Measurements from ENCODE around the gene RRP9.
"Not testable (repeated sequence)": the region's sequence is repeated elsewhere in the genome, so short reads cannot be mapped to it uniquely, and the experiment has no call there.

RRP9 gene

DNA sequence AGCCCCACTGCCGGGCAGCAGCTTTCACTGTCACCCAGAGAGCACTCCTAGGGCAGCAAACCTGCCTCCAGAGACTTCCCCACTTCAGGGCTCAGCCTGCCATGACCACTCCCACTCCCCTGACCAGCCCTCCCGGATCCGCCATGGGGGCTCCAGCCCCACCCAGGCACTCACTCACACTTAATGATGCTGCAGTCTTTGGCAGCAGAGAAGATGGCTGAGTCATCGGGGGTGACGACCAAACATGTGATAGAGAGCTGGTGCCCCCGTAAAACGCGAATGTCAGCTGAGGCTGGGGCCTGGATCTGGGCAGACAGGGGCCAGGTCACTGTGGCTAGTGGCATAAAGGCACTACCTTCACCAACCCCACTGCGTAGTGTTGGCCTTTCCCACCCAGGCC, 4.7 kb downstream of the RRP9 start:
- no peak for DNase-seq

DNA sequence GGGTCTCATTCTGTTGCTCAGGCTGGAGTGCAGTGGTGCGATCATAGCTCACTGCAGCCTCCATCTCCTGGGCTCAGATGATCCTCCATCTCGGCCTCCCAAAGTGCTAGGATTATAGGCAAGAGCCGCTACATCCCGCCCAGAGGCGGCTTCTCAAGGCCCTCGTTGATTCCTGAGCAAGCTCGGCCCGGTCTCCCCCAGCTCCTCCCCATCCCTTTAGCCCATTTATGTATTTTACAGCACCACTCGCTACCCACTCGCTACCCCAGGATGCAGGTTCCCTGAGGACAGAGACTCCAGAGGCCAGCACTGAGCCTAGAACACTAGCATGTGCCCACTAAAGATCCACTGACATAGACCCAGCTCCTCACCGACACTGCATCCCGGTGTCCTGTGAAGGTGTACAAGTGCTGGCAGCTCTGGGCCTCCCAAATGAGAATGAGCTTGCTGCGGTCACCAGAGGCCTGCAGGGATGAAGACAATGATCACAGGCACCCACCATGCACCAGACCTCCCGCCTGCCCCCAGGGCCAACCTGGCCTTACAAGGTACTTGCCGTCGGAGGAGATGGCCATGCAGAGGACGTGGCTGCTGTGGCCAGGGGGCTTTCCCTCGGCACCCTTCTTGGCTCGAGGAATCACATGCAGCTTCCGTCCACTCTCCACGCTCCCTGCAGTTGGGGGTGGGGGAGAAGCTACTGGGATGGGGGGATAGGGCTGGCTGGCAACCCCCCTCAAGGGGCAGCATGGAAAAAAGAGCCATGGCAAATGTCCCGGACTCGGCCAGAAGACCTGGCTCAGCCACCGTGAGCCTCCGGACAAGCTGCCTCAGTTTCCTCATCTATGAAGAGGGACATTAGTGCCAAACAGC, 5.6 kb downstream of the RRP9 start:
- DNase-seq = no peak

- no peak for DNase-seq
Measured at GRCh38 chr3:51934991-51935885, 6.5 kb downstream of the RRP9 start.

- DNase-seq = no peak
Measured at GRCh38 chr3:51934139-51934850, 7.4 kb downstream of the RRP9 start.

DNA sequence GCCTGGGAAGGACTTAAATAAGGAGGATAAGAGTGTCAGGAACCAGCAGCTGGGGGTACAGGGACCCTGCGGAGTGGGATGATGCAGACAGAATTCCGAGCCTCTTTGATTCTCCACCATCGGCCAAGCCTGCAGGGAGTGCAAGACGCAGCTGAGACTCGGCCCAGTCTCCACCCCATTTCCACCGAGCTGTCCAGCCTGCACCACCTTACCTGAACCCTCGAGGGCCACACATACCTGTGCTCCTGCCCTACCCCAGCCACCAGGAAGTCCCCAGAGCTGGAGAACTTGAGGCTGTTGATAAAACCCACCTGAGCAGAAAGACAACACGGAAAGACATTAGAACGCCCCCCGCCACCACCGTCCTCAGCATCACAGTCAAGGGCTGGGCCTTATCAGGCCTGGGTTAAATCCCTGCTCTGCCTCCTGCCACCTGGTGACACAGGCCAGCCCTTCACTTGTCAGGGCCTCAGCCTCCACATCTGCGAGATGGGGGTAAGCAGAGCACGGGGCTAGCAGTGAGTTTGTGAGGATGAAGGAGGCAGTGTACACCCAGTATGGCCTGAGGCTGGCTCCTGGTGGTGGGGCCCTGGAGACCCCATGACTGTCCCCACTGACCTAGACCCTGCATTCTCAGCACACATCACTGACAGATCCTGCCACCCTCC, 8.1 kb downstream of the RRP9 start:
- no peak for DNase-seq

GRCh38 chr3:51932471-51933370, 9.0 kb downstream of the RRP9 start:
- DNase-seq = no peak

- no peak for DNase-seq
Measured at GRCh38 chr3:51931756-51932155, 9.9 kb downstream of the RRP9 start.

- DNase-seq = no peak
Measured at GRCh38 chr3:51930439-51930838, 11.3 kb downstream of the RRP9 start.

DNA sequence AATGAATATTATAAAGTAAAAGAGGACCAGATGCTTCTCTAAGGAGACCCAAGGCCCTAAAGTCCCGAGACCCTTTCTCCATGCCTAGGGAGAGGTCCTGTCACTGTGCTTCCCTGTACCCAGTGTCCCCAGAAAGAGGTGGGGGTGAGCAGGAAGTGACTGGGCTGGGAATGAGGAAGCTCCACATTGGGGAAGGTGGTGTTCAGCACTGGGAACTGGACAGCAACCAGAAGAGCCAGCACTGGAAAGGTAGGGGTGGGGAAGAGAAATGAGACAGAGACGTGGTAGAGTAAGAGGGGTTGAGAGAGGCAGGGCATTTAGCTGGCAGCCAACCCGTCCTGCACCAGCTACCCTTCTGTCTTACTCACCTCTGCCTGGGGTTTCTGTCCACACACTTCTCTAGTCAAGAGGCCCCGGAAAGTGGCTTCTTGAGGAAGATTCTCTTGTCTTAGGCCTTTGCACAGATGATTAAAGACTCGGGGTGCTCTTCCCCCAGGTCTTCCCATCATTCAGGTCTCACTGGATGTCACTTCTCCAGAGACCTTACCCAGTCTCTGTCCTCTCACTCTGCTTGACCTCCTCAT, 12.2 kb downstream of the RRP9 start:
- no peak for DNase-seq

- DNase-seq = not testable (repeated sequence)
Measured at GRCh38 chr3:51928981-51929380, 12.7 kb downstream of the RRP9 start.

GRCh38 chr3:51928438-51928837, 13.3 kb downstream of the RRP9 start:
- no peak for DNase-seq

DNA sequence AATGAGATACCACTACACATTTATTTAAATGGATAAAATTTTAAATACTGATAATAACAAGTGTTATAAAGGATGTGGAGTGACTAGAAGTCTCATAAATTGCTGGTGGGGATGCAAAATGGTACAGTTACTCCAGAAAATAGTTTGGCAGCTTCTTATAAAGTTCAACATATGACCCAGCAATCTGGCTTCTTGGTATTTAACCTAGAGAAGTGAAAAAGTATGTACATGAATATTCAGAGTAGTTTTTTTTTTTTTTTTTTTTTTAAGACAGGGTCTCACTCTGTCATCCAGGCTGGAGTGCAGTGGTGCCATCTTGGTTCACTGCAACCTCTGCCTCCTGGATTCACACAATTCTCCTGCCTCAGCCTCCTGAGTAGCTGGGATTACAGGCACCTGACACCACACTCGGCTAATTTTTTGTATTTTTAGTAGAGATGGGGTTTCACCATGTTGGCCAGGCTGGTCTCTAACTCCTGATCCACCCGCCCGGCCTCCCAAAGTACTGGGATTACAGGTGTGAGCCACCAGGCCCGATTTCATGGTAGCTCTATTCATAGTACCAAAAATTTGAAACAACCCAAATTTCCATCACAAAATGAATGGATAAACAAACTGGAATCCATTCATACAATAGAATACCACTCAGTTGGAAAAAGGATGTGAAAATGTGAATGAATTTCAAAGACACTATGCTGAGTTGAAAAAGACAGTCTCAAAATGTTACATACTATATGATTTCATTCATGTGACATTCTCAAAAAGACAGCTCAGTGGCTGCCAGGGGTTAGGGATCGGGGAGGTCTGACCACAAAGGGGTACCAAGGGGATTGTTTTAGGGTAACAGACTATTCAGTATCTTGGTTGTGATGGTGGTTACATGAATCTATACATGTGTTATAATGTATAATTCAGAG, 14.4 kb downstream of the RRP9 start:
- DNase-seq = no peak

DNA sequence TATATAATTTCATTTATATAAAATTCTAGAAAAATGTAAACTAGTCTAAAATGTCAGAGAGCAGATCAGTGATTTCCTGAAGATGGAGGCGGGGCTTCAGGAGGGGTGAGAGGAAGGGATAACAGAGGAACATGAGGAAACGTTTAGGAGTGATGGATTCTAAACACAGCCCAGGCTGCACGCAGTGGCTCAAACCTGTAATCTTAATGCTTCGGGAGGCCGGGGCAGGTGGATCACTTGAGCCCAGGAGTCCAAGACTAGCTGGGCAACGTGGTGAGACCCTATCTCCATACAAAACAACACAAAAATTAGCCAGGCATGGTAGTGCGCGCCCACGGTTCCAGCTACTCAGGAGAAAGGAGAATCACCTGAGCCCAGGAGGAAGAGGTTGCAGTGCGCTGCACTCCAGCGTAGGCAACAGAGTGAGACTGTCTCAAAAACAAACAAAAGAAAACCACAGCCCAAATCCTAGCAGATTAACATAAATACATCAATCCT, 20.6 kb downstream of the RRP9 start:
- no peak for DNase-seq

GRCh38 chr3:51916418-51916817, 25.3 kb downstream of the RRP9 start:
- DNase-seq = no peak

GRCh38 chr3:51908026-51908425, 33.7 kb downstream of the RRP9 start:
- DNase-seq = no peak

DNA sequence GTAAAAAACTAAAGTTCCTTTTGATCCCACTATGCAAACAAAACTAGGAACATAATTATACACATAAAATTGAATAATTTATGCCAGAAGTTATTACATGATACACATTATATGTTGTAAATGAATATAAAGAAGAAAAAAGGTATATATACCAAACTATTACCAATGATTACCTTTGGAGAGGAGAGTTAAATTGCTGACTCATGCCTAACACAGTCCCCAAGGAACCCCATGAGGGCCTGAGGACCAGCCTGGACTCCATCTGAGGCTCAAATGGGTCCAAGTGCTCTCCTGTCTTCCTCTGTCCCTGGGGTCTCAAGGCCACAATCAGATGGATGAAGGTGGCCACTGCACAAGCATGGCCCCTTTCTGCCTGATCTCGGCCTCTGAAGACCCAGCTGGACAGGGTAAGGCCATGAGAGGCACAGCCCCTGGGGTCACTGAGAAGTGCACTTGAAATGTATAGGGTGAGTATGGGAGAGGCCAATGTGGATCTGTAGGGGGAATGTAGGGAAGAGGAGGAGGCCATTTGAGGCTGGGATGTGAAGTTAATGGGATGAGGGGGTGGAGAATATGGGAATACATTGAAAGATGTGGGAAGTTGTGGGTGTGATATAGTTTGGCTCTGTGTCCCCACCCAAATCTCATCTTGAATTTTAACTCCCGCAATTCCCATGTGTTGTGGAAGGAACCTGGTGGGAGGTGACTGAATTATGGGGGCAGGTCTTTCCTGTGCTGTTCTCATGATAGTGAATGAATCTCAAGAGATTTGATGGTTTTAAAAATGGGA, 37.5 kb downstream of the RRP9 start:
- no peak for DNase-seq

DNA sequence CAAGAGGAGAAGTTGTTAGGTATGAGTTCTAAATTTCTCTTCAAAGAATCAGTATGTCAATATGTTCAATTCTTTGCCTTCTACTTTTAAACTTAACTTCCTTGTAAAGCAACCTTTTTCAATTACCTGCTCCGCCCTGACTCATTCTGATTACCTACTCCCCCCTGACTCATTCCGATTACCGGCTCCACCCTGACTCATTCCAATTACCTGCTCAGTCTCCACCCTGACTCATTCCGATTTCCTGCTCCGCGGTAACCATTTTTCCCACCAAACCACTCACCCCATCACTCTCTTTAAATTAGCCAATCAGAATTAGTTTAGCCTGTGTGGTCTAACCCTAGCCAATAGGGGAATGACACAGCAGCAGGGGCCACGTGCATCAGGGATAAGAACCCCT, 39.3 kb downstream of the RRP9 start:
- DNase-seq = not testable (repeated sequence)

GRCh38 chr3:51900043-51900442, 41.7 kb downstream of the RRP9 start:
- not testable (repeated sequence) for DNase-seq

GRCh38 chr3:51897391-51897790, 44.3 kb downstream of the RRP9 start:
- no peak for DNase-seq

Data from NCI-H2107 (cell line).